HepG2 (cell line): ENCODE data around the gene MRPS5. TPM values are rescaled to one million over a fixed set of nuclear protein-coding genes. Genes with fewer than 3 reads are reported as not detected.

ENCODE experiments used
- AKAP8 ChIP-seq: sonication (generic); formaldehyde crosslinking; IDR thresholded peaks from 2 replicates; pipeline ENCODE4 v1.5.1; 2020; ENCODE audit warnings: mild to moderate bottlenecking, missing genetic modification reagents
- ARID4A ChIP-seq: sonication (generic); formaldehyde crosslinking; IDR thresholded peaks from 2 replicates; pipeline ENCODE4 v1.5.0; 2020; ENCODE audit warnings: mild to moderate bottlenecking, missing genetic modification reagents, borderline replicate concordance
- ASH2L ChIP-seq: fragments of 300-600, 200-600 bp; sonication (generic); IDR thresholded peaks from 2 replicates; pipeline ENCODE4 v1.7.0; 2017; ENCODE audit warnings: low read depth, mild to moderate bottlenecking, moderate library complexity, mixed read lengths, low read length; ENCODE audit not compliant: insufficient read length
- BORCS8-MEF2B ChIP-seq: sonication (generic); formaldehyde crosslinking; IDR thresholded peaks from 2 replicates; pipeline ENCODE4 v1.8.0; 2022; ENCODE audit warnings: mild to moderate bottlenecking, missing genetic modification reagents
- DNMT3B ChIP-seq: conservative IDR thresholded peaks from 2 replicates; pipeline ENCODE4 v1.6.1; 2016; ENCODE audit warnings: missing biosample characterization, control low read depth
- ELK4 ChIP-seq: sonication (generic); formaldehyde crosslinking; IDR thresholded peaks from 2 replicates; pipeline ENCODE4 v1.9.0; 2021; ENCODE audit warnings: missing genetic modification reagents, borderline replicate concordance
- ETV5 ChIP-seq: IDR thresholded peaks from 2 replicates; pipeline ENCODE4 v1.6.1; 2018; ENCODE audit warnings: missing biosample characterization, missing genetic modification reagents, inconsistent platforms, borderline replicate concordance
- HINFP ChIP-seq: sonication (generic); formaldehyde crosslinking; IDR thresholded peaks from 2 replicates; pipeline ENCODE4 v1.4.0; 2020; ENCODE audit warnings: low read depth, mild to moderate bottlenecking, missing genetic modification reagents
- NFKBIZ ChIP-seq: IDR thresholded peaks from 2 replicates; pipeline ENCODE4 v1.6.1; 2018; ENCODE audit warnings: missing genetic modification reagents, missing compliant biosample characterization
- PCBP2 ChIP-seq: fragments of 200-400 bp; formaldehyde crosslinking; optimal IDR thresholded peaks from 2 replicates; pipeline ENCODE3; 2018; ENCODE audit warnings: low read length, low read depth; ENCODE audit not compliant: poor library complexity, severe bottlenecking
- PHF5A ChIP-seq: IDR thresholded peaks from one replicate; pipeline ENCODE4 v1.6.1; 2018; ENCODE audit warnings: low read depth, missing genetic modification reagents; ENCODE audit not compliant: unreplicated experiment
- SMYD3 ChIP-seq: sonication (generic); formaldehyde crosslinking; IDR thresholded peaks from 2 replicates; pipeline ENCODE4 v1.8.1; 2023; ENCODE audit warnings: mild to moderate bottlenecking, missing genetic modification reagents
- SOX13 ChIP-seq, 3 experiments: fragments of 450-650 bp in 1 of 3; sonication (generic) in 1 of 3; formaldehyde crosslinking in 1 of 3; IDR thresholded peaks in 2 of 3; conservative IDR thresholded peaks in 1 of 3; 2 replicates each; pipeline versions ENCODE4 v1.5.0 to v1.6.1; 2016 to 2020; ENCODE audit warnings: antibody characterized with exemption in 1 of 3, mild to moderate bottlenecking in 1 of 3, missing compliant biosample characterization in 1 of 3, missing genetic modification reagents in 1 of 3, moderate library complexity in 1 of 3
- ZFP82 ChIP-seq: sonication (generic); formaldehyde crosslinking; IDR thresholded peaks from 2 replicates; pipeline ENCODE4 v1.5.1; 2020; ENCODE audit warnings: mild to moderate bottlenecking, missing genetic modification reagents, borderline replicate concordance
- ZNF121 ChIP-seq: sonication (generic); formaldehyde crosslinking; IDR thresholded peaks from 2 replicates; pipeline ENCODE4 v1.5.0; 2020; ENCODE audit warnings: mild to moderate bottlenecking, missing genetic modification reagents
- ZNF260 ChIP-seq: sonication (generic); formaldehyde crosslinking; IDR thresholded peaks from 2 replicates; pipeline ENCODE4 v1.4.0; 2020; ENCODE audit warnings: missing genetic modification reagents, low read depth, mild to moderate bottlenecking, borderline replicate concordance
- ZNF275 ChIP-seq: sonication (generic); formaldehyde crosslinking; IDR thresholded peaks from 2 replicates; pipeline ENCODE4 v1.8.0; 2022; ENCODE audit warnings: missing genetic modification reagents, mild to moderate bottlenecking, inconsistent platforms, borderline replicate concordance
- ZNF329 ChIP-seq: sonication (generic); formaldehyde crosslinking; IDR thresholded peaks from 2 replicates; pipeline ENCODE4 v1.9.0; 2021; ENCODE audit warnings: low read depth, mild to moderate bottlenecking, missing genetic modification reagents
- polyA plus RNA-seq, 8 experiments: library from polyadenylated mRNA; depleted of rRNA in 3 of 8; stranded (reverse) in 7 of 8; unstranded in 1 of 8; fragments of >200 nt; fragmentation: Illumina TruSeq in 4 of 8; extraction: Trizol in 4 of 8; gene quantifications; 2 replicates each; pipeline versions ENCODE4 v1.2.1 to v1.2.3, GENCODE V29; 2011 to 2016; ENCODE audit warnings: low read depth in 4 of 8, missing spikeins in 1 of 8, mixed read lengths in 1 of 8; ENCODE audit not compliant: insufficient read depth in 1 of 8
- total RNA-seq, 5 experiments: library from RNA; depleted of rRNA; stranded (reverse); fragments of >200 nt; fragmentation: Illumina TruSeq; extraction: Trizol; gene quantifications; 2 replicates each; pipeline ENCODE4 v1.2.3, GENCODE V29; 2016; ENCODE audit warnings: low read depth in 1 of 5

Gene MRPS5
- total and polyA plus RNA-seq, 2 of the 13 experiments (the other 11 are each of a cell fraction or from before 2014, with no cell fraction given), result 98.8 to 134 TPM

GRCh38 chr2:95165371-95166064, 43.9 kb upstream of the MRPS5 start, which contains the start of gene ZNF2 (continued):
- TF ChIP-seq ELK4 (CRISPR knock-in tag) (0 out of 2 replicates have a peak, but pooled peaks have one; percentile 15), ZNF121 (CRISPR knock-in tag) (peak; percentile 61; the same call in 1 of the 2 replicates), ZNF329 (CRISPR knock-in tag) (peak; percentile 47; the same call in 1 of the 2 replicates), ARID4A (CRISPR knock-in tag) (peak; percentile 97), NFKBIZ (CRISPR knock-in tag) (peak; percentile 39; the same call in 1 of the 2 replicates), SMYD3 (CRISPR knock-in tag) (peak; percentile 72; the same call in 1 of the 2 replicates), ZNF260 (CRISPR knock-in tag) (no peak), PHF5A (CRISPR knock-in tag) (no peak), BORCS8-MEF2B (CRISPR knock-in tag) (peak; percentile 68), ETV5 (CRISPR knock-in tag) (peak; percentile 66), AKAP8 (CRISPR knock-in tag) (peak; percentile 94), ASH2L (peak; percentile 99), PCBP2 (no peak), ZFP82 (CRISPR knock-in tag) (0 out of 2 replicates have a peak, but pooled peaks have one; percentile 88), ZNF275 (peak; percentile 17; the same call in 1 of the 2 replicates), SOX13 (IDR thresholded peaks at IDR 0.05) (no peak; the same call in 1 of the 2 replicates), SOX13 (CRISPR knock-in tag; conservative IDR thresholded peaks at IDR 0.05 in 1 of 2, IDR thresholded peaks at IDR 0.05 in 1 of 2) (peak in 1 of 2 experiments; percentile 42; a peak in 1 of 4 replicates), HINFP (CRISPR knock-in tag) (peak; percentile 76; the same call in 1 of the 2 replicates), DNMT3B (CRISPR knock-in tag) (no peak; the same call in 1 of the 2 replicates)
